ENCODE measurements around the gene PTPRJ.

GRCh38 chr11:47932544-47932943, 47.8 kb upstream of the PTPRJ start:
- no peak for TF ChIP-seq POLR2AphosphoS5 (IDR thresholded peaks at IDR 0.05)
- TF ChIP-seq CTCF (IDR thresholded peaks at IDR 0.05): no peak

All from sigmoid colon (tissue), 4 donors.